22Rv1 (cell line): ENCODE measurements around the gene SFXN4.

Experiments
- ZFX ChIP-seq: fragments of 450-650 bp; IDR thresholded peaks from 2 replicates; pipeline ENCODE4 v1.6.1; 2017; ENCODE audit warnings: antibody characterized with exemption, borderline replicate concordance
- TF ChIP-seq, protein P1 (sequence below): fragments of 450-650 bp; IDR thresholded peaks from 2 replicates; pipeline ENCODE4 v1.5.1; 2017; ENCODE audit warnings: mild to moderate bottlenecking

DNA sequence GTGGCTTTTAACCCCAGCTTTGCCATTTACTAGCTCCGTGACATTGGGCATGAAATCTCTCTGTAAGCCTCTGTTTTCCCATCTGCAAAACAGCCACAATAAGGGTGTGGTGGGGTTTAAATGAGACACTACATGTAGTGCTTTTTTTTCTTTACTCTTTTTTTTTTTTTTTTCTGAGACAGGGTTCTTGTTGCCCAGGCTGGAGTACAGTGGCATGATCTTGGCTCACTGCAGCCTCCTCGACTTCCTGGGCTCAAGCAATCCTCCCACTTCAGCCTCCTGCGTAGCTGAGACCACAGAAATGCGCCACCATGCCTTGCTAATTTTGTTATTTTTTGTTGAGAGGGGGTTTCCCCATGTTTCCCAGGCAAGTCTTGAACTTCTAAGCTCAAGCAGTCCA, 69.9 kb downstream of the SFXN4 start:
- TF ChIP-seq, protein P1, sequence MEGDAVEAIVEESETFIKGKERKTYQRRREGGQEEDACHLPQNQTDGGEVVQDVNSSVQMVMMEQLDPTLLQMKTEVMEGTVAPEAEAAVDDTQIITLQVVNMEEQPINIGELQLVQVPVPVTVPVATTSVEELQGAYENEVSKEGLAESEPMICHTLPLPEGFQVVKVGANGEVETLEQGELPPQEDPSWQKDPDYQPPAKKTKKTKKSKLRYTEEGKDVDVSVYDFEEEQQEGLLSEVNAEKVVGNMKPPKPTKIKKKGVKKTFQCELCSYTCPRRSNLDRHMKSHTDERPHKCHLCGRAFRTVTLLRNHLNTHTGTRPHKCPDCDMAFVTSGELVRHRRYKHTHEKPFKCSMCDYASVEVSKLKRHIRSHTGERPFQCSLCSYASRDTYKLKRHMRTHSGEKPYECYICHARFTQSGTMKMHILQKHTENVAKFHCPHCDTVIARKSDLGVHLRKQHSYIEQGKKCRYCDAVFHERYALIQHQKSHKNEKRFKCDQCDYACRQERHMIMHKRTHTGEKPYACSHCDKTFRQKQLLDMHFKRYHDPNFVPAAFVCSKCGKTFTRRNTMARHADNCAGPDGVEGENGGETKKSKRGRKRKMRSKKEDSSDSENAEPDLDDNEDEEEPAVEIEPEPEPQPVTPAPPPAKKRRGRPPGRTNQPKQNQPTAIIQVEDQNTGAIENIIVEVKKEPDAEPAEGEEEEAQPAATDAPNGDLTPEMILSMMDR: no peak
- TF ChIP-seq ZFX: no peak
